VCaP (cell line): ENCODE results near the gene RHOD.
A peak's percentile ranks its signal among the peaks of the same experiment; 100 is the strongest.

Source experiments
- H3K27ac ChIP-seq: fragments of 450-650 bp; 2 replicates; pipeline ENCODE4 v1.5.1; 2017
- CTCF ChIP-seq: fragments of 450-650 bp; conservative IDR thresholded peaks from 2 replicates; pipeline ENCODE4 v1.5.1; 2017; ENCODE audit warnings: mild to moderate bottlenecking, moderate library complexity

Gene RHOD

GRCh38 chr11:67066333-67066709 is 9.7 kb downstream of the RHOD start:
- no peak for TF ChIP-seq CTCF
- H3K27ac ChIP-seq = no peak overlapping the region; the same call in 1 of the 2 replicates

- TF ChIP-seq CTCF = peak; percentile 83
- no peak overlapping the region for H3K27ac ChIP-seq
These were observed 15.0 kb downstream of the RHOD start for GRCh38 chr11:67071420-67072284.

- TF ChIP-seq CTCF = no peak
- H3K27ac ChIP-seq = no peak overlapping the region
These were observed 15.6 kb downstream of the RHOD start for GRCh38 chr11:67072295-67072694.

- H3K27ac ChIP-seq = no peak overlapping the region
- no peak for TF ChIP-seq CTCF
These were observed 17.3 kb downstream of the RHOD start for GRCh38 chr11:67073908-67074307.

- no peak overlapping the region for H3K27ac ChIP-seq
- TF ChIP-seq CTCF = no peak
These were observed 19.6 kb downstream of the RHOD start for GRCh38 chr11:67076202-67076601.

GRCh38 chr11:67079065-67079705 is 22.5 kb downstream of the RHOD start:
- H3K27ac ChIP-seq = no peak overlapping the region
- no peak for TF ChIP-seq CTCF

GRCh38 chr11:67082071-67082791 is 25.6 kb downstream of the RHOD start:
- no peak for TF ChIP-seq CTCF
- no peak overlapping the region for H3K27ac ChIP-seq
